Activated T-helper 1 cell treated with Interleukin-2 at 50 U/mL for 16 hours (primary cell): ENCODE results near the gene MOGAT3.

Source experiments
- DNase-seq: peaks from one replicate; pipeline ENCODE4 v3.0.0-alpha.2; 2020; ENCODE audit warnings: low read depth

Gene MOGAT3

GRCh38 chr7:101160910-101161309 is 39.9 kb downstream of the MOGAT3 start:
- DNase-seq, result no peak

DNA sequence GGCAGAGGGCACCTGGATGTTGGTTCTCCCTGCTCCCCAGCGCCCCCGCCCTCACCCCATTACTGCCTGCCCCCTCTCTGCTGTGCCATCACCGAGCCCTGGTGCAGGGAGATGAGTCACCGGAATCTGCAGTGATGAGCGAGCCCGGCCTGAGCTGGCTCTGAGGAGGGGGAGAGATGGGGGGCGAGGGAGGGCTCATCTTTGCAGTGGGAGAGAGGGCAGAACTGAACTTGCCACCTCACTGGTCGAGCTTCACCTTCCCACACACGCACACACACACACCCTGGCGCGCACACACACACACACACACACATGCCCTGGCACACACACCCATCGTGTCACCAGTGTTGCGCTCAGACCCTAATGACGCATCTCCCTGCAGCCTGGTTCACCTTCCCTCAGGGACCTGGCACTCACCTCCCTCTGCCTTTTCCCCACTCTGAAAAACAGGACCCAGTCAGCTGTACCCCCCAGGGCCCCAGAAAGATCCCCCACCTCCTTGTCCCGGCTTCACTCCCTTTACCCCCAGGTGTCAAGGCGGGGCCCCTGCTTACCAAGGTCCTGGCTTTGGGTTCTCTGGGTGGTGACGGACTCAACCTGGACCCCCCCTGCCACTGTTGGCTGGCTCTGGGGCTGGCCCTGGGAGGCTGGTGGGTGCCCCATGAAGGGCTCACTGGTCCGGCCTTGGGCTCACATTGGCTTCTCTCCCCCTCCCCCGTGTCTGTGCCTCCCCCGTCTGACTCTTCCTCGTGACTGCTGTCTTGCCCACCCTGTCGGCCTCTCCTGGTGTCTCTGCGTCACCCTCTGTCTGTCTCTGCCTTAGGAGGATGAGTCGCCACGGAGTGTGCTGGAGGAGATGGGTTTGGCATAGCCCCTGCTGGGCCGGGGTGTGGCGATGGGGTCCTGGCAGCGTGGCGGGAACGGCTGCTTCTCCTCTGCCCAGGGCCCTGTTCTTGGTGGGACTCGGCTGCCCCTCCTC is 40.9 kb downstream of the MOGAT3 start:
- DNase-seq, result no peak

DNA sequence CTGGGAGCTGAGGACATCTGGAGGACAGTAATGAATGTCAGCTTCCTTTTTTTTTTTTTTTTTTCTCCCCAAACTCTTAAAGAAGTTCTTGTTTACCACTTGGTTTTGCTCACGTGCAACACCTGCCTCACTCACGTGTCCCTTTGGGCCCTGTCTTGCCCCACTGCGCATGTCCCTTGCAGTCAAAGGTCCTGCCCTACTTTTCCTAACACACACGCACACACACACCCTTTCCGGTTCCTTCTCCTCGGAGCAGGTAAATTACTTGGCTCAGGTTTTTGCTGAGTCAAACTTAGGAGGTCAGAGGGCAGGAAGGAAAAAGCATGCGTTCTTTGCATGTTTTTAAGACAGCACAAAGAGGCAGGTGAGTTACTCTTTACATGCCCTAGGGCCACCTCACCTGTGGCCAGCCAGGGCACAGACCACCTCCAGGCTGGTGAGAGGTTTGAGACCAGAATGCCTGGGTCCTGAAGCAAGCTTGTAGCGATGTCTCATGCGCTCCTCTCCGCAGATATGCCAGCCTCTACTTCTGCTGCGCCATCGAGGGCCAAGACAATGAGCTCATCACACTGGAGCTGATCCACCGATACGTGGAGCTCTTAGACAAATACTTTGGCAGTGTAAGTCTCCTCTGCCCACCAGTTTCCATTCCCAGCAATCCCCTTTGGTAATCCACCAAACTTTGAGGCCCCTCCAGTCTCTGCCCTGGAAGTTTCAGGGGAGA is 43.8 kb downstream of the MOGAT3 start:
- no peak for DNase-seq

GRCh38 chr7:101156277-101156676 is 44.6 kb downstream of the MOGAT3 start:
- DNase-seq, result no peak

DNA sequence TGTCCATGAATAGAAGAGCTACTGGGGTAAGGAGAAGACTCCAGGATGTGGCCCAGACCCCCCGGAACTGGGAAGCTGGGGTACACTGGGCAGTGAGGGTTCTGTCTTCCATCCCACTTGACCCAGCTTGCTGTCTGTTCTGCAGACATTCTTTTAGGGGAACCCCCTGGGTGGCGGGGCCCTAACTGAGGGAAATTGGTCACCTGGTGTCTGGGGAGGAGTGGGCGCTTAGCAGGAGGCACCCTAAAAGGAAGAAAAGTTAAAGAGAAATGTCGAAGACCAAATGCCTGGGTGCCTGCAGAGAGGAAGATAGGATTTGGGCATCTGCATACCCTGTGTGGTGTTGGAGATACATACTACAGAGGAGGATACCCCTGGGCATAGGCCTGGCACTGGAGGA is 45.5 kb downstream of the MOGAT3 start:
- DNase-seq, result no peak

GRCh38 chr7:101154693-101155102 is 46.1 kb downstream of the MOGAT3 start:
- DNase-seq, result no peak

DNA sequence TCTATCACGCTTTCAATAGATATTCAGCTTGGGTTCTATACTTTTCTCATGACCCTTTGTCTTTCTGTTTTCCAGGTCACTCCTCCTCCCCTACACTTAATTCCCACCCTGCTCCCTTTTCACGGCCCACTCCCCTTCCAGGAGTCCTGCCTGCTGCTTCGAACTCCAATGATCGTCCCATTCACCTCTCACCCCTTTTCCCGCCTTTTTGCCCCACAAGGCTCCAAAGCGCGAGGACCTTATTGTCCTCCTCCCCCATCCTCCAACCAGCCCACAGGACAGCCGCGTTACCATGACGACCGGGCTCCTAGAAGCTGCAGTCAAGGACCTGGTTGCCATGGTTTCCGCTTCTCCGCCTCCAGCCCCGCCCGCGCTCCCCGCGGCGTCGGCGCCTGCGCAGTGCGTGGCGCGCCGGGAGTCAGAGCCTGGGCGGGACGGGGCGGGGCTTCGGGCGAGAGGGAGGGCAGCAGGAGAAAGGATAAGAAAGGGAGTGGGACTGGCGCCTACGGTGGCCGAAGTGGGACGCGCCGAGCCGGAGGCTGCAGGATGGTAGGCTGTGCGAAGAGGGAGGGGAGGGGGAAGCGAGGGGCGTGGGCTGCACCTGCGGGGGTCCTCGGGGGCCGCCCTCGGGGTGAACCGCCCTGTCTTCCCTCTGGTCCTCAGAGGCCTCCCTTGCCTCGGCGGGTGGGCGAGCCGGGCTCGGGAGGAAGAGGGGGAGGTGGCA is 46.7 kb downstream of the MOGAT3 start, which contains the start of gene AP1S1:
Gene AP1S1, plus strand, starts transcription at position 508 of the 724 bp plus-strand sequence. Its CDS starts 39 bp downstream, at position 547.
- peak; percentile 83 for DNase-seq

DNA sequence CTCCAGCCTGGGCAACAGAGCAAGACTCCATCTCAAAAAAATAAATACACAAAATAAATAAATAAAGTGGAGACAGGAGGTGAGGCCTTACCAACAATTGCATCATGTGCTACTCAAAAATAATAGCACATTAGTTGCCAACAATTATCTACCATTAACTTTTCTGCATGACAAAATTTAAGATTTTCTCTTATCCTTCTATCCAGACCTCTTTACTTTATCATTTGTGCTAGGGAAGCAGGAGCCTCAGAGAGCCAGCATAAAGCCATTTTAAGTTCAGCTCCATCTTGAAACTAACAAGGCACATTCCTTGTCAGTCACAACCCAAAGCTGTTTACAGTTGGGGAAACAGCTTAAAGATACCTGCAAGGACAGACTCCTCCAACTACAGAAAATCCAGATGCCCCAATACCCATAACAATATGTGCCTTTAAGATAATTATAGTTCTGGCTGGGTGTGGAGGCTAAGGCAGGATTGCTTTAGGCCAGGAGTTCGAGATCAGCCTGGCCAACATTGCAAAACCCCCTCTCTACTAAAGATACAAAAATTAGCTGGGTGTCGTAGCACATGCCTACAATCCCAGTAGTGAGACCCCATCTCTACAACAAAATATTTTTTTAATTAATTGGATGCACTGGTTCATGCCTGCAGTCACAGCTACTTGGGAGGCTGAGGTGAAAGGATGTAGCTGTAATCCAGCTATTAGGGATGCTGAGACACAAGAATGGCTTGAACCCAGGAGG is 48.8 kb downstream of the MOGAT3 start:
- DNase-seq, result no peak
